Colonic mucosa (tissue), 4 donors: ENCODE measurements around the gene TTC39A. TPM values are rescaled to one million over a fixed set of nuclear protein-coding genes. Genes with fewer than 3 reads are reported as not detected.

Experiments used
- DNase-seq: peaks from one replicate; pipeline ENCODE4 v3.0.0-alpha.2; 2020
- H3K27ac ChIP-seq: fragments of 200-600 bp; one replicate; pipeline ENCODE4 v1.8.0; 2021
- H3K27me3 ChIP-seq: fragments of 200-600 bp; one replicate; pipeline ENCODE4 v1.8.0; 2021
- H3K36me3 ChIP-seq: fragments of 200-600 bp; one replicate; pipeline ENCODE4 v1.8.0; 2021
- H3K4me1 ChIP-seq: fragments of 200-600 bp; one replicate; pipeline ENCODE4 v1.8.0; 2021; ENCODE audit warnings: mild to moderate bottlenecking
- H3K4me3 ChIP-seq: fragments of 200-600 bp; one replicate; pipeline ENCODE4 v1.8.0; 2021
- H3K9ac ChIP-seq, 2 donors: one replicate each; pipeline ENCODE4 v1.7.0; 2013; ENCODE audit warnings: control low read depth in 2 of 2, low read depth in 2 of 2, low read length in 2 of 2
- H3K9me3 ChIP-seq: fragments of 200-600 bp; one replicate; pipeline ENCODE4 v1.8.0; 2021
- intact Hi-C: fragments of 100-400 bp; cut with DNase I; formaldehyde crosslinking; loops from one replicate; pipeline ENCODE4 v1.14.1; 2022
- total RNA-seq, 2 donors: library from RNA; stranded (reverse); fragmentation: NEBNext Ultra II Directional in 1 of 2; extraction: Animal tissue kit (Norgen Biotek cat#: 25700) in 1 of 2; gene quantifications; one replicate each; pipeline ENCODE4 v1.2.1, GENCODE V29; 2021
- TF ChIP-seq, protein P1 (sequence below): fragments of 200-600 bp; IDR thresholded peaks from one replicate; pipeline ENCODE4 v1.8.0; 2022; ENCODE audit warnings: antibody characterized with exemption, mild to moderate bottlenecking
- donor health status: healthy.
- donor health status: DM: no; HTN: no; CAD: no.
- donor health status: DM: no; HTN: no; CAD: no.

TTC39A gene
- total RNA-seq, 2 donors from 2014 or later = 95.2 to 148 TPM

DNA sequence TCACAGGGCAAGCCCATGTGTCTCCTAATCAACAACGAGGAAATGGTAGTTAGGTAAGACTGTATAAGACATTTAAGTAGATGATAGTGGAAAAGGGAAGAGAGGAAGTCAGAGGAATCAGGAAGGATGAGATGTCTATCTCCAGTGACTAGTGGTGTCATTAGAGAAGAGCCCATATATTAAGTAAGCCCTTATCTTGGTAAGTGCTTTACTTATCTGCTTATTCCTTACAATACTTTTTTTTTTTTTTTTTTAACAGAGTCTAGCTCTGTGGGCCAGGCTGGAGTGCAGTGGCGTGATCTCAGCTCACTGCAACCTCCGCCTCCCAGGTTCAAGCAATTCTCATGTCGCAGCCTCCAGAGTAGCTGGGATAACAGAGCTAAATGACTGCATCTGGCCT lies 64.7 kb downstream of the TTC39A start:
- no peak overlapping the region for H3K4me3 ChIP-seq
- H3K36me3 ChIP-seq = no peaks in the 10 kb centered on the region
- no peak for DNase-seq
- TF ChIP-seq, protein P1, sequence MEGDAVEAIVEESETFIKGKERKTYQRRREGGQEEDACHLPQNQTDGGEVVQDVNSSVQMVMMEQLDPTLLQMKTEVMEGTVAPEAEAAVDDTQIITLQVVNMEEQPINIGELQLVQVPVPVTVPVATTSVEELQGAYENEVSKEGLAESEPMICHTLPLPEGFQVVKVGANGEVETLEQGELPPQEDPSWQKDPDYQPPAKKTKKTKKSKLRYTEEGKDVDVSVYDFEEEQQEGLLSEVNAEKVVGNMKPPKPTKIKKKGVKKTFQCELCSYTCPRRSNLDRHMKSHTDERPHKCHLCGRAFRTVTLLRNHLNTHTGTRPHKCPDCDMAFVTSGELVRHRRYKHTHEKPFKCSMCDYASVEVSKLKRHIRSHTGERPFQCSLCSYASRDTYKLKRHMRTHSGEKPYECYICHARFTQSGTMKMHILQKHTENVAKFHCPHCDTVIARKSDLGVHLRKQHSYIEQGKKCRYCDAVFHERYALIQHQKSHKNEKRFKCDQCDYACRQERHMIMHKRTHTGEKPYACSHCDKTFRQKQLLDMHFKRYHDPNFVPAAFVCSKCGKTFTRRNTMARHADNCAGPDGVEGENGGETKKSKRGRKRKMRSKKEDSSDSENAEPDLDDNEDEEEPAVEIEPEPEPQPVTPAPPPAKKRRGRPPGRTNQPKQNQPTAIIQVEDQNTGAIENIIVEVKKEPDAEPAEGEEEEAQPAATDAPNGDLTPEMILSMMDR = no peak
- no peak overlapping the region for H3K9ac ChIP-seq
- no peak overlapping the region for H3K27ac ChIP-seq
- H3K27me3 ChIP-seq = no peaks in the 10 kb centered on the region
- H3K9me3 ChIP-seq = no peaks in the 10 kb centered on the region
- intact Hi-C loops = no loop called here
- no peaks in the 10 kb centered on the region for H3K4me1 ChIP-seq

GRCh38 chr1:51264451-51264850 lies 65.9 kb downstream of the TTC39A start:
- intact Hi-C loops = no loop called here
- H3K4me1 ChIP-seq = no peaks in the 10 kb centered on the region
- H3K27ac ChIP-seq = no peak overlapping the region

GRCh38 chr1:51263147-51263877 lies 67.0 kb downstream of the TTC39A start:
- H3K4me1 ChIP-seq = no peaks in the 10 kb centered on the region

More at GRCh38 chr1:51264451-51264850, 65.9 kb downstream of the TTC39A start:
- no peaks in the 10 kb centered on the region for H3K27me3 ChIP-seq
- H3K9me3 ChIP-seq = no peaks in the 10 kb centered on the region
- H3K36me3 ChIP-seq = no peaks in the 10 kb centered on the region
- TF ChIP-seq, protein P1 = no peak
- H3K4me3 ChIP-seq = no peak overlapping the region
- no peak overlapping the region for H3K9ac ChIP-seq
- no peak for DNase-seq

GRCh38 chr1:51255331-51255730 lies 75.0 kb downstream of the TTC39A start:
- TF ChIP-seq, protein P1 = no peak
- no peak for DNase-seq
- intact Hi-C loops = no loop called here
- H3K27ac ChIP-seq = no peak overlapping the region
- H3K27me3 ChIP-seq = no peaks in the 10 kb centered on the region
- no peak overlapping the region for H3K4me3 ChIP-seq
- no peaks in the 10 kb centered on the region for H3K9me3 ChIP-seq
- H3K9ac ChIP-seq = no peak overlapping the region
- no peaks in the 10 kb centered on the region for H3K36me3 ChIP-seq
- no peaks in the 10 kb centered on the region for H3K4me1 ChIP-seq

More at GRCh38 chr1:51263147-51263877, 67.0 kb downstream of the TTC39A start:
- no peak for DNase-seq
- Histone ChIP-seq H3K9ac (no peak overlapping the region), H3K27ac (no peak overlapping the region), H3K9me3 (no peaks in the 10 kb centered on the region), H3K4me3 (no peak overlapping the region), H3K27me3 (no peaks in the 10 kb centered on the region), H3K36me3 (no peaks in the 10 kb centered on the region)
- intact Hi-C loops = no loop called here
- TF ChIP-seq, protein P1 = no peak

DNA sequence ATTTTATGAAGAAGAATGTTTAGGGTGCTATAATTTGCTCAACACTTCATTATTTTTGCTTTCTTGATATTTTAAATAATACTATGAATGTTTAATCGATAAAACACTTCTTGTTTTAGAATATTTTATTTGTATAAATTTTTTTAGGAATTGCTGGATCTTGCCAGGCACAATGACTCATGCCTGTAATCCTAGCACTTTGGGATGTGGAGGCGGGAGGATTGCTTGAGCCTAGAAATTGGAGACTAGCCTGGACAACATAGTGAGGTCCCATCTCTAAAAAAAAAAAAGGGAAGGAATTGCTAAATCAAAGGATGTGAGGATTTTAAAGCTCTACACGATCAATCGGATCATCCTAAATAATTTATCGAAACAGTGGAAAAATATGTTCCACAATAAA lies 76.7 kb downstream of the TTC39A start:
- H3K9ac ChIP-seq = no peak overlapping the region
- peaks cover 5% of the 10 kb centered on the region for H3K4me1 ChIP-seq
- no peaks in the 10 kb centered on the region for H3K27me3 ChIP-seq
- H3K36me3 ChIP-seq = no peaks in the 10 kb centered on the region
- intact Hi-C loops = no loop called here
- TF ChIP-seq, protein P1 = no peak
- no peak overlapping the region for H3K27ac ChIP-seq
- no peak overlapping the region for H3K4me3 ChIP-seq
- no peaks in the 10 kb centered on the region for H3K9me3 ChIP-seq
- DNase-seq = no peak
